ENCODE data around the gene ENKD1. TPM values are rescaled to one million over a fixed set of nuclear protein-coding genes. Genes with fewer than 3 reads are reported as not detected.
A peak's percentile ranks its signal among the peaks of the same experiment; 100 is the strongest.

Gene ENKD1
- total and polyA plus RNA-seq, 2 donors (not counting 1 experiment from before 2014, with no cell fraction given): 13.3 to 14.3 TPM

DNA sequence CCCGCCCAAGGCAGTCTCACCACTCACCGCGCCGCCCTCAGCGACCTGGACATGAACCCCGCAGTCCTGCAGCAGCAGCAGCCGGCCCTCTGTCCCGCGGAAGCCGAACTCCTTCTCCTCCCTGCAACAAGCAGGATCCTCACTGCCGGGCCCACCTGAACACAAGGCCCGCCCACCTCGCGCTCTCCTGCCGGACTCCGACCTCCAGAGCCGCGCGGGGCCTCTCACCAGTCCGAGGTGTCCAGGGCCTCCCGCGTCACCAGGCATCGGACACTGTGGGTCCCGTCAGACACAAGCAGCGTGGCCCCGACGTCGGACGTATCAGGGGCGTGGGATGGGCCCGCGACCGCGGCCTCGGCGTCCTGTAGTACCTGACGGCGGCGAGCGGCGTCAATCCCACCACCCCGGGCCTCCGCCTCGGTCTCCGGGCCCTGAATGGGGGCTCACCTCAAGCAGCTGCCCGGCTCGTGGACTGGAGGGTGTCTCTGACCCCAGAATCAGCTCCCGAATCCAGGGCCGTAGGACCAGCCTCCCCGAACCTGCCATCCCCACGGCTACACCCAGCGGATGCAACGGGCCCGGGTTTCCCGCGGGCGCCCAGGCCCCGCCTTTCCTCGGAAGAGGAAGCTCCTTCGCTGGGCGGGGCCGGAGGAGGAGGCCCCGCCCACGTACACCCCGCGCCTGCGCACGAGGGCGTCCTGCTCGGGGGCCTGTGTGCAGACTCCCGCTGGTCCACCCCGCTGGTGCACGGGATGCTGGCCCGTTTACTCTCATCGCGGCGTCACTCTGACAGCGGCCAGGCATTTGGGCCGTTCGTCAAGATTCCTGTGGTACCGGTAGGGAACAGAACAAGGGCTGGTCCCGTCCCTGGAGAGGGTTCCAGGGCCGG lies 6.6 kb downstream of the ENKD1 start, which contains the start of gene ACD:
Gene ACD, minus strand, starts transcription at position 586 of the 889 bp plus-strand sequence. Its CDS starts 40 bp downstream, at position 546.
- no peaks in the 10 kb centered on the region for H3K27me3 Mint-ChIP-seq
- no peaks in the 10 kb centered on the region for H3K9me3 Mint-ChIP-seq (ENCODE audit: insufficient read depth)
- WGBS (ENCODE audit: insufficient coverage): under 1% methylated on average over 83 of the region's 83 CpGs
- ATAC-seq (ENCODE audit: low read depth) (peak; percentile 67), DNase-seq (peak; percentile 96)
- H3K79me2 ChIP-seq (ENCODE audit: control insufficient read depth, insufficient read depth, low read length): peaks cover 8% of the 10 kb centered on the region
- H3K27ac Mint-ChIP-seq: peak within 1 kb of the TSS; percentile 97
- H4K20me1 ChIP-seq (ENCODE audit: control insufficient read depth, insufficient read depth, low read length, poor library complexity, severe bottlenecking): peaks cover 13% of the 10 kb centered on the region
- H3K4me2 ChIP-seq (replicated peaks; ENCODE audit: low read depth, low read length, poor library complexity, severe bottlenecking): peak within 1 kb of the TSS; percentile 99
- peak within 1 kb of the TSS; percentile 91 for H3K9ac ChIP-seq (ENCODE audit: low read length)
- intact Hi-C loops (cut with micrococcal nuclease): loop anchor here (1.0 to 10.0 kb wide), 8 partner anchors 8 to 1475 kb away; partner anchors contain the start of genes ATP6V0D1, CARMIL2, CHTF8 and FHOD1
- H3K4me1 ChIP-seq (ENCODE audit: control insufficient read depth in 2 of 2, insufficient read depth in 2 of 2, low read length in 2 of 2): peaks cover 14 to 23% of the 10 kb centered on the region in 2 donors
- H2AFZ ChIP-seq (ENCODE audit: insufficient read depth, low read depth, low read length, poor library complexity, severe bottlenecking): peak within 1 kb of the TSS; percentile 95
- no peaks in the 10 kb centered on the region for H3K27me3 ChIP-seq (replicated peaks in 1 of 4; ENCODE audit: control extremely low read depth in 1 of 4, control insufficient read depth in 3 of 4, insufficient read depth in 4 of 4, low read length in 3 of 4)
- H3K4me3 ChIP-seq (ENCODE audit: control extremely low read depth in 1 of 5, extremely low read depth in 1 of 5, insufficient read depth in 1 of 5, low read depth in 2 of 5, low read length in 4 of 5): peak within 1 kb of the TSS; percentile 80 to 99 (median 95)
- no peaks in the 10 kb centered on the region for H3K9me3 ChIP-seq (ENCODE audit: control extremely low read depth in 1 of 3, control insufficient read depth in 2 of 3, insufficient read depth in 1 of 3, low read length in 2 of 3)
- peak within 1 kb of the TSS; percentile 88 to 93 for H3K27ac ChIP-seq (ENCODE audit: low read length in 2 of 2)
- H3K4me3 Mint-ChIP-seq: peak within 1 kb of the TSS; percentile 97
- ChIA-PET POLR2A (interaction anchor here (0.6 to 2.3 kb wide), 9 partner anchors 13 to 275 kb away, joined by 3 to 14 read pairs (median 7); partner anchors contain the start of genes CARMIL2, CTCF and RIPOR1), CTCF (interaction anchor here (0.6 to 2.3 kb wide), 18 partner anchors 8 to 198 kb away, joined by 3 to 23 read pairs (median 4); partner anchors contain the start of genes ATP6V0D1, CARMIL2 and CTCF)
- peaks cover 33% of the 10 kb centered on the region for H3K4me1 Mint-ChIP-seq
- TF ChIP-seq, protein P1, sequence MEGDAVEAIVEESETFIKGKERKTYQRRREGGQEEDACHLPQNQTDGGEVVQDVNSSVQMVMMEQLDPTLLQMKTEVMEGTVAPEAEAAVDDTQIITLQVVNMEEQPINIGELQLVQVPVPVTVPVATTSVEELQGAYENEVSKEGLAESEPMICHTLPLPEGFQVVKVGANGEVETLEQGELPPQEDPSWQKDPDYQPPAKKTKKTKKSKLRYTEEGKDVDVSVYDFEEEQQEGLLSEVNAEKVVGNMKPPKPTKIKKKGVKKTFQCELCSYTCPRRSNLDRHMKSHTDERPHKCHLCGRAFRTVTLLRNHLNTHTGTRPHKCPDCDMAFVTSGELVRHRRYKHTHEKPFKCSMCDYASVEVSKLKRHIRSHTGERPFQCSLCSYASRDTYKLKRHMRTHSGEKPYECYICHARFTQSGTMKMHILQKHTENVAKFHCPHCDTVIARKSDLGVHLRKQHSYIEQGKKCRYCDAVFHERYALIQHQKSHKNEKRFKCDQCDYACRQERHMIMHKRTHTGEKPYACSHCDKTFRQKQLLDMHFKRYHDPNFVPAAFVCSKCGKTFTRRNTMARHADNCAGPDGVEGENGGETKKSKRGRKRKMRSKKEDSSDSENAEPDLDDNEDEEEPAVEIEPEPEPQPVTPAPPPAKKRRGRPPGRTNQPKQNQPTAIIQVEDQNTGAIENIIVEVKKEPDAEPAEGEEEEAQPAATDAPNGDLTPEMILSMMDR (IDR thresholded peaks at IDR 0.05): no peak
- peaks cover 0 to 33% of the 10 kb centered on the region in 2 experiments for H3K36me3 ChIP-seq (replicated peaks in 1 of 2; ENCODE audit: control extremely low read depth in 1 of 2, control insufficient read depth in 1 of 2, extremely low read depth in 1 of 2, insufficient read depth in 2 of 2, low read length in 1 of 2)

All from B cell (primary cell).